BJ (cell line): ENCODE measurements around the gene OPN4. TPM values are rescaled to one million over a fixed set of nuclear protein-coding genes. Genes with fewer than 3 reads are reported as not detected.

ENCODE experiments used
- CTCF ChIA-PET: fragments of 350-600 bp; formaldehyde crosslinking; extraction: SDS; loops from one replicate; lab custom pipeline; 2021; ENCODE audit warnings: antibody characterized with exemption, inconsistent platforms; lab: Yijun Ruan, JAX
- POLR2A ChIA-PET: fragments of 300-600 bp; sonication (Branson Sonifier 250); formaldehyde crosslinking; extraction: SDS; loops from one replicate; lab custom pipeline; 2021; ENCODE audit warnings: antibody characterized with exemption; lab: Charles Lee
- DNase-seq: peaks from one replicate; pipeline ENCODE4 v3.0.0-alpha.2; 2011; ENCODE audit warnings: low read depth
- H3K27me3 ChIP-seq: 2 replicates; pipeline ENCODE4 v1.6.0; 2011; ENCODE audit warnings: low read length; ENCODE audit not compliant: control insufficient read depth, insufficient read depth
- H3K36me3 ChIP-seq: 2 replicates; pipeline ENCODE4 v1.5.1; 2011; ENCODE audit warnings: low read length; ENCODE audit not compliant: control insufficient read depth, insufficient read depth
- H3K4me3 ChIP-seq: 2 replicates; pipeline ENCODE4 v1.5.1; 2011; ENCODE audit warnings: low read depth, mild to moderate bottlenecking, control low read depth, low read length
- CTCF ChIP-seq: IDR thresholded peaks from 2 replicates; pipeline ENCODE4 v1.5.1; 2011; ENCODE audit warnings: low read depth, mild to moderate bottlenecking, control low read depth, inconsistent platforms, low read length, moderate library complexity; ENCODE audit not compliant: insufficient read depth
- polyA plus RNA-seq: library from polyadenylated mRNA; depleted of rRNA; stranded (reverse); fragments of >200 nt; gene quantifications from 2 replicates; pipeline ENCODE4 v1.2.3, GENCODE V29; 2011

The OPN4 gene
- polyA plus RNA-seq, 1 experiment, result not detected

GRCh38 chr10:86651021-86651471, 3.3 kb upstream of the OPN4 start:
- no peak for DNase-seq
- no peak for TF ChIP-seq CTCF
- no peak overlapping the region for H3K4me3 ChIP-seq
- POLR2A ChIA-PET, result no interaction called here
- CTCF ChIA-PET, result interaction anchor here (1.1 kb wide), 1 partner anchor 9 kb away, joined by 4 read pairs; no protein-coding TSS in a partner anchor
- H3K36me3 ChIP-seq, result no peaks in the 10 kb centered on the region
- no peaks in the 10 kb centered on the region for H3K27me3 ChIP-seq

GRCh38 chr10:86651631-86652331, 2.6 kb upstream of the OPN4 start:
- no peak for TF ChIP-seq CTCF
- H3K27me3 ChIP-seq, result no peaks in the 10 kb centered on the region
- CTCF ChIA-PET, result interaction anchor here (0.8 to 1.7 kb wide), 4 partner anchors 9 to 20 kb away, joined by 3 to 7 read pairs (median 4); no protein-coding TSS in a partner anchor
- POLR2A ChIA-PET, result no interaction called here
- DNase-seq, result no peak
- no peak overlapping the region for H3K4me3 ChIP-seq
- H3K36me3 ChIP-seq, result no peaks in the 10 kb centered on the region

- ChIA-PET CTCF (interaction anchor here (0.7 to 1.7 kb wide), 5 partner anchors 9 to 35 kb away, joined by 3 to 7 read pairs (median 3); no protein-coding TSS in a partner anchor), POLR2A (no interaction called here)
- no peak overlapping the region for H3K4me3 ChIP-seq
- no peaks in the 10 kb centered on the region for H3K27me3 ChIP-seq
- DNase-seq, result no peak
- no peak for TF ChIP-seq CTCF
- no peaks in the 10 kb centered on the region for H3K36me3 ChIP-seq
These were observed 1.8 kb upstream of the OPN4 start for GRCh38 chr10:86652361-86653202.

- Histone ChIP-seq H3K4me3 (no peak overlapping the region), H3K27me3 (no peaks in the 10 kb centered on the region), H3K36me3 (no peaks in the 10 kb centered on the region)
- ChIA-PET POLR2A (no interaction called here), CTCF (interaction anchor here (1.0 to 1.7 kb wide), 2 partner anchors 10 to 31 kb away, joined by 3 to 4 read pairs; no protein-coding TSS in a partner anchor)
- no peak for DNase-seq
- TF ChIP-seq CTCF, result no peak
These were observed 968 bp upstream of the OPN4 start for GRCh38 chr10:86653379-86653778.

- no peaks in the 10 kb centered on the region for H3K36me3 ChIP-seq
- no peak for TF ChIP-seq CTCF
- ChIA-PET POLR2A (no interaction called here), CTCF (no interaction called here)
- H3K27me3 ChIP-seq, result no peaks in the 10 kb centered on the region
- DNase-seq, result no peak
- no peak overlapping the region for H3K4me3 ChIP-seq
These were observed 360 bp upstream of the OPN4 start for GRCh38 chr10:86653987-86654386.
